Glomerular endothelial cell (primary cell): ENCODE data around the gene ISLR. TPM values are rescaled to one million over a fixed set of nuclear protein-coding genes. Genes with fewer than 3 reads are reported as not detected.

Experiments
- DNase-seq: peaks from one replicate; pipeline ENCODE4 v3.0.0-alpha.2; 2011; ENCODE audit warnings: low read depth, low spot score; ENCODE audit errors: extremely low read depth
- total RNA-seq: library from RNA; depleted of rRNA; stranded (reverse); fragments of >200 nt; gene quantifications from 2 replicates; pipeline ENCODE4 v1.2.3, GENCODE V29; 2015

ISLR gene
- total RNA-seq, 1 donor from 2014 or later = 0.47 TPM

DNA sequence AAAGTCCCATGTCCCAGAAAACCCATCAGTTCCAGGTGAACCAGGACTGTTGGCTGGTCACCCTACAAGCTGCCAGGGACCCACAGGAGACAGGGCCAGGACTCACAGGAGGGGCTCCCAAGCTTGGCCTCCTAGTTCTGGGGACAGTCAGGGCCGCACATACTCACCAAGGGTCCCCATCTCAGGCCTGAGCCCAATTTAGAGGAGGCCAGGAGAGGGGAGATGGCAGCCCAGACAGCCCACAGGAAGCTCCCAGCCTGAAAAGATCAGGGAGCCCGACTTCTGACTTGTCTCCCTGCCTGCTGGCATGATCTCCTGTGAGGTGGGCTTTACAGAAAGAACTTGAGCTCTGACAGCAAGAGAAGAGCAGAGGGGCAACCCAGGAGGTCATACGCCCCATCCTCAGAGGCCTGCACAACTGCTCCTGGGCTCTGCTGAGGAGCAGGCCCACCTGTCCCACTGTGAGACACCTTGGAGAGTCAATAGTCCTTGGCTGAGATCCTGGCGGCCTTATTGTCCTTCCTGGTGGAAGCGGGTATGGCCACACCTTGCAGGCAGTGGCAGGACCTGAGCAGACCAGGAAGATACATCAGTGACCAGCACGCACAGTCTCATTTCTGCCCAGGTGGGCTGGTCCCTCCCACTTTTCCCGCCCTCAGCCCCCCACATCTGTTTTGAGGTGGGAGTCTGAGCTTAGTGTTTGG, 2.5 kb upstream of the ISLR start:
- no peak for DNase-seq

DNA sequence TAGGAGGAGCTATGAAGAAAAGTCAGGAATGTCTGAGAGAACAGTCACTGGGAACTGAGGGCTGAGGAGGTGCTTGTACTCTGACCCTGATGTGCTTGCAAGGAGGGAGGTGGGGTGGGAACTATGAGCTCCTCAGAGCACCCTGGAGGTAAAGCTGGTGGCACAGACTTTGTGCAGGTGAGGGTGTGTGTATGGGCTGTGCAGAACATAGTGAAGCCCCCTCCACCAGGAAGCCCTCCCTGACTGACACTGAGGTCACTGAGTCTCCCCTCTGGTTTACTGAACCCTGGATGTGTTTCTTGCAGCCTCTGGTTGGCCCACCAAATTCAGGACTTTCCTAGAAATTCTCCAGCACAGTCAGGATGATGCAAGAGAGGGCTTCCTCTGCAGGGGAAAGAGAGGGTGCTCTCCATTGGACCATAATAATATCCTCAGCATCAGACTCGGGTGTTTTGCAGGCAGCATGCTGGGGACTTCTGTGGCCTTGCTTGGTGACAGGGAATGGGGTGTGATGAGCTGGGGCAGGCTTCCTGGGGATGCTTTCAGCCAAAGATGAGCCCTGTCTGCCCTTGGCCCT, 1.5 kb upstream of the ISLR start:
- DNase-seq = no peak

DNA sequence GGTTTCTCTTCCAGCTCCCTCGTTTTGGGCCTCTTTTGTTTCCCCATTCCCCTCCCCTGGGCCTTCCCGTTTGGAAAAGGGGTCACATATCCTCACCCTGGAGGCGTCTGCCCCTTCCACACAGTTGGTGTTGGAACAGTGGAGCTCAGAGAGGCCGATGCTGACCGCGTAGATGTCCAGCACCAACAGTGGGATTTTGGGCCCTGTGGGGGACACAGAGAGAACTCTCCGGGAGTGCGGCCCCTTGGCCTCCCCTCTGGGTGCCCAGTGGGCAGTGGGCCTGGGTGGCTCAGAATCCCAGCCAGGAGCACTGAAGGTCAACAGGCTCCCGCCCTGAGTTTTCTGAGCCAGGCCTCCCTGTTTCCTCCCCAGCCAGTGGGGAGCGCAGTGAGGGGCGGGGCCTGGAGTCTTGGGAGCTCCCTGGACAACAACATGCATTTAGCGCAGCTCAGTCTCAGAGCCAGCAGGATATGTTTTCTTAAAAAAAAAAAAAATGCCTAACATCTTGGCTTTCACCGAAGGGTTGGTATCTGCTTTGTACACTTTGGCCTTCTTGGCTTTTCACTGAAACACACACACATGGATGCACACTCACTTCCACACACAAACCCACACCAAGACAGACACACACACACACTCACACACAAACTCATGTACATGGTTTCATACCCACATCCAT, 670 bp upstream of the ISLR start:
- no peak for DNase-seq

DNA sequence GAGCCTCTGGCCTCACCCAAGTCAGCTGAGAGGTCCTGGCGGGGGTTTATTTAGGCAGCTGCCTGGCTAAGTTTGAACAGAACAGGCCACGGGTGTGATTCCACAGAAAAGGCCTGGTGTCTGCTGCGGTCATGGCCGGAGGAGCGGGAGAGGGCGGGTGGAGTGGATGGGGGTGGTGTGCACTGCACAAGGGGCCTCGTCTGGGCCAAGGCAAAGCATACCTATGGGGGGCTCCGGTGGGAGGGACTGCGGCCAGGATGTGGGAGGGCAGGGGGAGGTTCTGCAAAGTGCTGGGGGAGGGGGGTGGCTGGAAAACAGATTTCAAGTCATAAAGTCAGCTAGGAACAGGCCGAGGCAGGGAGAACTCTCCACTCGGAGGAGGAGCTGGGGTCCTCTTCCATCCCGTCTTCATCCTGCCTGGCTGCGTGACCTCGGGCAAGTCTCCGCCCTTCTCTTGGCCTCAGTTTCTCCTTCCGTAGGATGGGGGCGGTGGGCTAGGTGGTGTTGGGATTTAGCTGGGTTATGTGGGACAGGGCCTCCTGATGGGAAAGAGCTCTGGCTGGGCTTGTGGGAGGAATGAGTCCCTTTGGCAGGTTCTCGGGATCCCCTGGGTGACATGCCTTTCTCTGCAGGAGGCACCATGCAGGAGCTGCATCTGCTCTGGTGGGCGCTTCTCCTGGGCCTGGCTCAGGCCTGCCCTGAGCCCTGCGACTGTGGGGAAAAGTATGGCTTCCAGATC, 878 bp downstream of the ISLR start:
- DNase-seq = no peak

DNA sequence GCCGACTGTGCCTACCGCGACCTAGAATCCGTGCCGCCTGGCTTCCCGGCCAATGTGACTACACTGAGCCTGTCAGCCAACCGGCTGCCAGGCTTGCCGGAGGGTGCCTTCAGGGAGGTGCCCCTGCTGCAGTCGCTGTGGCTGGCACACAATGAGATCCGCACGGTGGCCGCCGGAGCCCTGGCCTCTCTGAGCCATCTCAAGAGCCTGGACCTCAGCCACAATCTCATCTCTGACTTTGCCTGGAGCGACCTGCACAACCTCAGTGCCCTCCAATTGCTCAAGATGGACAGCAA, 1.4 kb downstream of the ISLR start:
- DNase-seq = no peak

DNA sequence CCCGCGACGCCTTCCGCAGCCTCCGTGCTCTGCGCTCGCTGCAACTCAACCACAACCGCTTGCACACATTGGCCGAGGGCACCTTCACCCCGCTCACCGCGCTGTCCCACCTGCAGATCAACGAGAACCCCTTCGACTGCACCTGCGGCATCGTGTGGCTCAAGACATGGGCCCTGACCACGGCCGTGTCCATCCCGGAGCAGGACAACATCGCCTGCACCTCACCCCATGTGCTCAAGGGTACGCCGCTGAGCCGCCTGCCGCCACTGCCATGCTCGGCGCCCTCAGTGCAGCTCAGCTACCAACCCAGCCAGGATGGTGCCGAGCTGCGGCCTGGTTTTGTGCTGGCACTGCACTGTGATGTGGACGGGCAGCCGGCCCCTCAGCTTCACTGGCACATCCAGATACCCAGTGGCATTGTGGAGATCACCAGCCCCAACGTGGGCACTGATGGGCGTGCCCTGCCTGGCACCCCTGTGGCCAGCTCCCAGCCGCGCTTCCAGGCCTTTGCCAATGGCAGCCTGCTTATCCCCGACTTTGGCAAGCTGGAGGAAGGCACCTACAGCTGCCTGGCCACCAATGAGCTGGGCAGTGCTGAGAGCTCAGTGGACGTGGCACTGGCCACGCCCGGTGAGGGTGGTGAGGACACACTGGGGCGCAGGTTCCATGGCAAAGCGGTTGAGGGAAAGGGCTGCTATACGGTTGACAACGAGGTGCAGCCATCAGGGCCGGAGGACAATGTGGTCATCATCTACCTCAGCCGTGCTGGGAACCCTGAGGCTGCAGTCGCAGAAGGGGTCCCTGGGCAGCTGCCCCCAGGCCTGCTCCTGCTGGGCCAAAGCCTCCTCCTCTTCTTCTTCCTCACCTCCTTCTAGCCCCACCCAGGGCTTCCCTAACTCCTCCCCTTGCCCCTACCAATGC, 2.0 kb downstream of the ISLR start:
- DNase-seq = no peak

DNA sequence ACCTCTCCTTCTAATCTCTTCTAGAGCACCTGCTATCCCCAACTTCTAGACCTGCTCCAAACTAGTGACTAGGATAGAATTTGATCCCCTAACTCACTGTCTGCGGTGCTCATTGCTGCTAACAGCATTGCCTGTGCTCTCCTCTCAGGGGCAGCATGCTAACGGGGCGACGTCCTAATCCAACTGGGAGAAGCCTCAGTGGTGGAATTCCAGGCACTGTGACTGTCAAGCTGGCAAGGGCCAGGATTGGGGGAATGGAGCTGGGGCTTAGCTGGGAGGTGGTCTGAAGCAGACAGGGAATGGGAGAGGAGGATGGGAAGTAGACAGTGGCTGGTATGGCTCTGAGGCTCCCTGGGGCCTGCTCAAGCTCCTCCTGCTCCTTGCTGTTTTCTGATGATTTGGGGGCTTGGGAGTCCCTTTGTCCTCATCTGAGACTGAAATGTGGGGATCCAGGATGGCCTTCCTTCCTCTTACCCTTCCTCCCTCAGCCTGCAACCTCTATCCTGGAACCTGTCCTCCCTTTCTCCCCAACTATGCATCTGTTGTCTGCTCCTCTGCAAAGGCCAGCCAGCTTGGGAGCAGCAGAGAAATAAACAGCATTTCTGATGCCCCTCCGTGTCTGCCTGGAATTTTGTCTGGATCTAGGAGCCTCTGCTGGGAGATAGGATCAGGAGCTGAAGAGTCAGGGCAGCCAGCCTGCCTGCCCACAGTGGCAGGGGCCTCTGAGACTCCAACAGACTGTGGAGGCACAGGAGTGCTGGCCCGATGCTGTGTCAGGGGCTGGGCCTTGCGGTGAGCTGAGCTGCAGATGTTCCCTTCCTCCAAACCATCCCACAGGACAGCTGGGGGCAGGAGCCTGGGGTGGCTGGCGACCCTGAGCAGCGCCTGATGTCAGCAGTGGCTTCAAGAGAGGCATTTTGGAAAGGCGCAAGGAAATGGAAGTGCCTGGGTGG, 3.0 kb downstream of the ISLR start:
- no peak for DNase-seq

DNA sequence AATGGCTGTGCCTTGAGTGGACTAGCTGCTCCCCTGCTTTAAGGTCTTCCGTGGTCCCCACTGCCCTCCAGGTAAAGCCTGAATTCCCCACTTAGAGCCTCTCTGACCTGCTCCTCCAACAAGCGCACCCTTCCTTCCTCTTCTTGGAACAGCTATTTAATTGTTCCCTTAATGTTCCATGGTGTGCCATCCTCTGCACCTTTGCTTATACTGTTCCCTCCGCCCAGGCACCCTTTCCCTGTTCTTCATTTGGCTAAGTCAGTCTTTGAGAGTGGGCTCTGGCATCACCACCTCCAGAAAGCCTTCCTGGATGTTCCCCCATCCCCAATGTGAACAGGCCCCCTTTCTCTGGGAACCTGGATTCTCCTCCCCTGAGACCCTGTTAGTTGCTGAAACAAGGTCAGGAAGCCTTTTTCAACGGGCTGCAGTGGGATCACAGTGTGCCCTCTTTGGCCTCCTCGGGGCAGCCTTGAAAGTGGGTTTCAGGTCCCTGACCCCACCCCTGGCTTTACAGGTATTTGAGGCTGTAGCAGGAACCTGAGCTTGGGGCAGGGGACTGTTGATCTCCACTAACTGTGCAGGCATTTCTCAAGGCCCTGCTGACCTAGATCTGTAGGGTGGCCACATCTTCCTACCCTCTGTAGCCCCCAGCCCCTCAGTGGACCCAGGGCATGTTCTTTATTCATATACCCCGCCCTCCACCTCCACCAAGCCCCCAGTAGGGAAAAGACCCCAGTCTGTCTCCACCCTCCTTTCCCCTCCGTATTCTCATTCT, 5.0 kb downstream of the ISLR start:
- no peak for DNase-seq

DNA sequence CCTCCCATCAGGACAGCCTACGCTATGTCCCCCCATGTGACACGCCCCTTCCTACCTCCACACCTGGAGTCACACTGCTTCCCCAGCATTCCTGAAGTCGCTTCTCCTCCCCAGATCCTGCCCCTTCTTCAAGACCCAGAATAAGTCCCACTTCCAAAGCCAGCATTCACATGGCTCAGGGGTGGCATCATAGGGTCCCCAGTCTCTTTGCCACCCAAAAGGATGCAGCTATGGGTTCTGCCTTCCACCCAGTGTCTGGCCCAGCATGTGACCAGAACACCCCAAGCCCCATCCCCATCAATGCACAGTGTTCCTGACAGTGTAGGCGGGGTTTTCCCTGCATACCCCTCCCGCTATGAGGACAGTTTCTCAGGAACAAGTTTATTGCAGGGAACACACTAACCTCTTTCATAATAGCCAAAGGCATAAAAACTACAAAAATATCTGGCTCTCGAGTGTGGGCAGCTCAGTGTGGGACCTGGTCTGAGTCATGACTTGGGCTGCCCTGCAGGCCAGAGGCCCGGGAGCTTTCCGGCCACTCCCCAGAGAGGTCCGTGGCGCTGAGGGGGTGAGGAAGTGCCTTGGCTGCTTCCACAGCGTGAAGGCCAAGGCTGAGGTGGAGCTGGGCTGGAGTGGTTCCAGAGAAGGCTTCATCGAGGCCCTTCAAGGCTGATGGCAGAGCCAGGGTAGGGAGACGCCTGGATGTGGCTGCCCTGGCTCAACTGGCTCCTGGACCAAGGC, 5.8 kb downstream of the ISLR start:
- no peak for DNase-seq

DNA sequence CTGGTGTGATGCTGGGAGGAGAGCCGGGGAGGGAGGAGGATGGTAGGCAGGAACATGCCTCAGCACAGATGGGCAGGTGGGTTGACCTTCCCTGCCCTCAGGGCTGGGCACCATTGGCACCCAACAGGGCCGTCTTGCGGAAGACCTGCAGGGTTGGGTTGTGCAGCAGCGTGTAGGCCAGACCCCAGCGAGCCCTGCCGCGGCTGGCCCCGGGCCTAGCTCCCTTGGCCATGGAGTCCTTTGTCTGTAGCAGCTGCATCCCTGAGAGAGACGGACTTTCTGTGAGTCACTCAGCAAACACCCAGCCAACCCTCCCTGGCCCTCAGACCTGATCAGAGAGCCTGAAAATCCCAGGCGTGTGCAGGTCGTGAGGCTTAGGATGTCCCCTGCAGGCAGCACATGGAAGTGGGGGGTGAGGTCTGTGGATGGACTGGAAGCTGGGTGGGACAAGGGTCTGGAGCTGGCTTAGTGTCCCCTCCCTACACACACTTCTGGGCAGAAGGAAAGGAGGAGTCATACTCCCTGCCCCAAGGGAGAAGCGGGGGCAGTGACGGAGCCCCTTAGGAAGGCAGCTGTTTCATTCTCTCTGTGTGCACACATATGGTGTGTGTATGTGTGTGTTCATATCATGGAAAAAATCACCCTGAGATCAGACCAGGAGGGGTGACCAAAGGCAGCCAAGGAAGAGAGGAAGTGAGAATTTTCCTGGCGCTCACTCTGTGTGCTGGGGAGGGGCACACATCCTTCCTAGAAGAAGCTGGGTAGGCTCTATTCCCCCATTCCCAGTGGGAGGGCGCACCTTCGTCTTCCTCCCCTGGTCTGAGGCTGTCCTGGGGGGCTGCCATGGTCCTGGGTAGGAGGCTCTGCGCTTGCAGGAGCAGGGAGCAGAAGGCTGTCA, 6.7 kb downstream of the ISLR start:
- no peak for DNase-seq

DNA sequence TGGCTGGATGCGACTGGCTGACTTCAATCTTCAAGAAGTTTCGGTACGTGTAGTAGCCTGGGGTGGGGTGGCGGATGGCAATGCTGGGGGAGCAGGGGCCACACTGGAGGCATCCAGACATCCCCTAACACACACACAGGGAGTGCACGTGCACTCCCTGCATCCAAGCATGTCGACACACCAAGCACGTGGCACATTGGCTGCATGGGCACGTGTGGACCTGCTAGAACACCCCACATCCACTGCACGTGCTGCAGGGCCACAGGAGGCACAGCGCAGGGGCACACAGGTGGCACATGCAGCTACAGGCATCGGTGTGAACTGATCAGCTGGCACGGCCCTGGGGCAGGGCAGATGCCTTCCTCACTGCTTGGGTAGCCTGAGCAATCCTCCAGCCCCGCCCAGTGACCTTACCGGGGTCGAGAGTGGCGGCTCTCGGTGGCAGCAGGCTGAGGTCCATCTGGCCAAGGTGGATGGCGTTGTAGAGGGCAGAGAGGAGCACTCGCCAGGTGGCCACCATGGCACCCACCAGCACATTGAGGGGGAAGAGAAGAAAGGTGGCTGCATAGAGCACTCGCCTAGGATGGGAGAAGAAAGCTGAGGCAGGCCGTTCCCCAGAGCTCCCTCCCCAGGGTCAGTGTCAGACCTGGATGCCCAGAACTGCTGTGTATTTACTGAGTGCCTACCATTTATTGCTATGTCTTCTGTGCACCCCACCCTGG, 7.5 kb downstream of the ISLR start:
- no peak for DNase-seq

DNA sequence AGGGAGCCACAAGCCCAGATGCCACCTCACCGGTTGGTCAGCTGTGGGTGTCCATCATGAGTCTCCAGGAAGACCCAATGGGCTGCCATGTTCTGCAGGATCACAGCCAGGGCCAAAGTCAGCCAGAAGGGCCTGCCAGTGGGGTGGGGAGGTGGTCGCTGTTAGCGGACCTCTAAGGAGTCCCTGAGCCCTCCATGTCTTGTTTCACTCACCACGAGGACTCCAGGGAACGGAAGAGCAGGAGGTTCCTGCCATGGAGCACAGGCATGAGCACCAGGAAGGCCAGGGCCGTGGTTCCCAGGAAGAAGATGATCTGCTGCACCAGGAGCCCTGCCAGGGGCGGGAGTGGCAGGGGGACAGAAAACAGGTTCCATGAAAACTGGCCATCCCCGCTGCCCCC, 8.6 kb downstream of the ISLR start:
- no peak for DNase-seq

DNA sequence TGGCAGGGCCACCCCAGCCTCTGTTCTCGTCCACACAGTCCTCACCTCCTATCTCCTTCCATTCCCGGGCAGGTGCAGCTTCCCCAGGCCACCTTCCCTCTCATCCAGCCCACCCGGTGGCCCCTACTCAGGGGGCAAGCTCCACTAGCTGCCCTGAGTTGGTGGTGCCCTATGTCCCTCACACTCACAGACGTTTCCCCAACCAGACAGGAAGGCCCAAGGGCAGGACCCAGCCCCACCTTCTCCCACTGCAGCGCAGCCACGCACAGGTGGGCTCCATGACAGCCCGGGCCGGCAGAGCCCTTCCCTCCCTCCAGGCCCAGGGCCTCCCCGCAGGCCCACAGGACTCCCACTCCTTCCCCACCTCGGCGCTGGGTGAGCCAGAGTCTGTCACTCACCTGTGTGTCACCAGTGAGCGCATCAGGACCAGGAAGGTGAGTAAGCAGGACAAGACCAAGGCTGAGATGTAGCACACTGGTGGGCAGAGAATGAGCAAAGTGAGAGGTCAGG, 11.1 kb downstream of the ISLR start:
- DNase-seq = no peak

DNA sequence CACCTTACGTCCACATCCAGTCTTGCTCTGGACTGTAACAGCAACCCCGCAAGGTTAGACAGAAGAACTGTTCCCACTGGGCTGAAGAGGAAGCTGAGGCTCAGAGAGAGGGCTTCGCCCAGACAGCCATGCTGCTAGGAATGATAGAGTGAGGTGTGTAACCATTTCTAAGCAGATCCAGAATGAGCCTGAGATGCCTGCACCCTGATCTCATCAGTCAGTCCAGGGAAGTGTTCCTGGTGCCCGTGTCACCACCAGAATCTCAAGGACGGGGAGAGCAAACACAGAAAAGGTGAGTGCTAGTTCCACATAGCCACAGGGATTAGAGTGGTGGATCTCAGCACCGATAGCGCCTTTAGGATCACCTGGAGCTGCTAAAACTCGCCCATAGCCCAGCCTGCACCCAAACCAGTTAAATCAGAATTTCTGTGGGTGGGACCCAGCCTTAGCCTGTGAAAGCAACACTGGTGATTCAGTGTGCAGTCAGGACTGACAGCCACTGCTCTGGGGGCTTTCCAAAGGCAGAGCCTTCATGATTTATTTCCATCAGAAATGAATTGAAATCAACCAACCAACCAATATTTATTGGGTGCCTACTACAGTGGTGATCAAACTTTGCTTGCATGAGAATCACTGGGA, 12.3 kb downstream of the ISLR start:
- no peak for DNase-seq

DNA sequence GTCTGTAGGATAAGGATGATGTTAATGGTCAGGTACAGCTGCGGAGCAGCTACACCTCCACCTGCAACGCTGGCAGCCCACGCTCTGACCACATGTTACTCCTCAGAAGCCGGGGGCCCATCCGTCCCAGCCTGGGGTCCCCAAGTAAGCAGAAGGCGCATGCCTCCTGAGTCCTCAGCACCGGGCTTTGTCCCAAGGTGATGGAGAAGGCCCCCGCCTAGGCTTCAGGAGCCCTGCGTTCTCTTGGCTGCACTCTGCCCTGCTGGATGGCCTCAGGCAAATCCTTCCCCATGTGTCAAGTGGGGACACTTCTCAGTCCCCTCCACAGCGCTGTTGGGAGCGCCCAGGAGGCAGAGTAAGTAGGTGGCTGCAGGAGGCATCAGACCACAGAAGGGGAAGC, 14.7 kb downstream of the ISLR start:
- no peak for DNase-seq

DNA sequence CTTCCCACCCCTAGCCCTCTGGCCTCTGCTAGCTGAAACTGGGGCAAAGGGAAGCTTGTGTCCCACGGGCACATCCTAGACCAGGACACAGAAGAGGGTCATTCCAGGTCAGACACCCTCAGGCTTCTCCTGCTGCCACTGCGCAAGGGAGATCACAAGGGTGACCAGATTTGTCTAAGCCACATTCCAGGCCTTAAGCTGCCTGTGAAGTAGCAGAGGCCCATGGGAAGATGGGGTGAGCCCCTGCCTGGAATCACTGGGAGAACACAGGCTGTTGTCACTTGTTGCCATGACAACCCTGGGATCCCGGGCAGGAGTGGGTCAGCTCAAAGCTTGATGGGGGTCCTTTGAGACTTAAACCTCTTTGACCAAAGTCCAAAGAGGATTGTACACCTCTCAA, 18.3 kb downstream of the ISLR start:
- DNase-seq = no peak
